Adrenal gland (tissue), 12 donors: Measurements from ENCODE around the gene HMGXB3. TPM values are rescaled to one million over a fixed set of nuclear protein-coding genes. Genes with fewer than 3 reads are reported as not detected.

ENCODE experiments used
- DNase-seq, 7 donors: peaks; one replicate each; pipeline ENCODE4 v3.0.0-alpha.2; 2019 to 2020
- H3K27ac ChIP-seq, 5 donors: fragments of 200-600 bp; sonication (generic) in 4 of 5; 1 replicate in 3 of 5; 2 replicates in 2 of 5; pipeline versions ENCODE4 v1.5.1 to v1.8.0; 2016 to 2020; ENCODE audit warnings: mild to moderate bottlenecking in 1 of 5
- H3K27me3 ChIP-seq: fragments of 200-600 bp; 2 replicates; pipeline ENCODE4 v1.8.0; 2021
- H3K36me3 ChIP-seq, 2 donors: fragments of 200-600 bp; replicated peaks in 1 of 2; 1 replicate in 1 of 2; 2 replicates in 1 of 2; pipeline versions ENCODE4 v1.5.1 to v1.8.0; 2018 to 2022
- H3K4me1 ChIP-seq, 2 donors: fragments of 200-600 bp; replicated peaks in 1 of 2; 1 replicate in 1 of 2; 2 replicates in 1 of 2; pipeline versions ENCODE4 v1.5.1 to v1.8.0; 2018 to 2021
- H3K4me3 ChIP-seq, 4 donors: fragments of 200-600 bp; sonication (generic) in 3 of 4; one replicate each; pipeline ENCODE4 v1.5.1; 2016 to 2018
- H3K9me3 ChIP-seq, 3 donors: fragments of 200-600 bp; sonication (generic) in 1 of 3; replicated peaks in 1 of 3; 1 replicate in 2 of 3; 2 replicates in 1 of 3; pipeline versions ENCODE4 v1.5.1 to v1.8.0; 2016 to 2021
- CTCF ChIP-seq, 6 experiments: fragments of 450-650 bp in 4 of 6; fragments of 200-600 bp in 2 of 6; sonication (generic) in 1 of 6; IDR thresholded peaks; 1 replicate in 5 of 6; 2 replicates in 1 of 6; pipeline versions ENCODE4 v1.5.1 to v1.8.0; 2016 to 2021; ENCODE audit warnings: antibody characterized with exemption in 6 of 6, mild to moderate bottlenecking in 2 of 6, moderate library complexity in 1 of 6
- POLR2A ChIP-seq, 2 donors: fragments of 450-650 bp; IDR thresholded peaks; one replicate each; pipeline ENCODE4 v1.6.1; 2017; ENCODE audit warnings: antibody characterized with exemption in 2 of 2, mild to moderate bottlenecking in 2 of 2, moderate library complexity in 1 of 2
- WGBS, 4 donors: extraction: QIAGEN DNeasy Blood & Tissue Kit in 2 of 4; methylation state at CpG; one replicate each; pipeline versions ENCODE4 v1.1.5 to v1.1.7; 2013 to 2017; 5-methylcytosine and 5-hydroxymethylcytosine counted together
- intact Hi-C, 2 donors: fragments of 100-400 bp; cut with DNase I; formaldehyde crosslinking; loops; one replicate each; pipeline versions ENCODE4 v1.14.1 to v1.15.0; 2022 to 2023
- polyA plus RNA-seq, 3 donors: library from polyadenylated mRNA; stranded (reverse); fragments of 200-250 nt in 2 of 3; fragments of 350-450 nt in 1 of 3; fragmentation: Illumina TruSeq in 1 of 3; extraction: RNeasy Lipid Tissue Mini Kit (QIAGEN cat#74804) in 1 of 3; gene quantifications; one replicate each; pipeline ENCODE4 v1.2.3, GENCODE V29; 2013 to 2014
- small RNA-seq, 2 donors: library from RNA; depleted of rRNA; stranded (forward); fragments of <200 nt; gene quantifications; one replicate each; pipeline ENCODE3, GENCODE V24; 2016
- total RNA-seq, 9 donors: library from RNA; depleted of rRNA in 4 of 9; stranded (reverse); fragments of >200 nt in 4 of 9; fragments of 120-200 nt in 1 of 9; fragmentation: NEBNext Ultra II Directional in 1 of 9; extraction: Animal tissue kit (Norgen Biotek cat#: 25700) in 1 of 9; gene quantifications; one replicate each; pipeline versions ENCODE4 v1.1.0 to v1.2.4, GENCODE V29; 2013 to 2023
- donor health status: healthy with polysubstance abuse.
- donor health status: Bipolar disorder and iron deficiency.
- donor health status: DM: yes; HTN: yes; CAD: no.
- donor health status: DM: no; HTN: no; CAD: no.
- donor health status: DM: no; HTN: no; CAD: no.
- donor health status: DM: yes; HTN: yes; CAD: no.

HMGXB3 gene
- total and polyA plus RNA-seq, 12 donors = 22.8 to 56.5 (median 36.1) TPM

DNA sequence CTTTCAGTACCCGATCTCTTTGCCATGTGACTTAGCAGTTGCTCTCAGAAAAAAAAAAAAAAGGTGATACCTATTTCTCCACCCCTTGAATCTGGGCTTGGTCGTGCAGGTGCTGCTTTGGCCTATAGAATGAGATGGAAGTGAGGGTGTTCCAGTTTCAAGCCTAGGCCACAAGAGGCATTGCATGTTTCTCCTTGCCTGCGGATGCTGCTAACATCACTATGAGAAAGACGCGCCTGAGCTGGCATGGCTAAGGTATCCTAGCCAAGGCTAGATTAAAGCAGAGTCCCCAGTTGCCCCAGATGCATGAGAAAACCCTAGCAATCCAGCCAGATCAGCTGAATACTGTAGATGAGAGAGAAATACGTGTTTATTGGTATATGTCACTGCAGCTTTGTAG is 100.5 kb downstream of the HMGXB3 start:
- 75 to 91% (median 83%) methylated on average over 6 of the region's 6 CpGs for WGBS, 4 donors
- peak in 1 of 7 donors; percentile 13 for DNase-seq

More for the DNA sequence above, 100.5 kb downstream of the HMGXB3 start:
- no peaks in the 10 kb centered on the region for H3K4me1 ChIP-seq
- H3K36me3 ChIP-seq = no peaks in the 10 kb centered on the region
- H3K9me3 ChIP-seq = no peaks in the 10 kb centered on the region
- H3K27me3 ChIP-seq = no peaks in the 10 kb centered on the region
- intact Hi-C loops = no loop called here
- TF ChIP-seq CTCF (IDR thresholded peaks at IDR 0.05) = no peak
- TF ChIP-seq POLR2A (IDR thresholded peaks at IDR 0.05) = no peak
- no peak overlapping the region for H3K27ac ChIP-seq
- no peak overlapping the region for H3K4me3 ChIP-seq

Small RNA genes lying within 50 kb of the gene (small RNA-seq; reads per million reads assigned to genes)
- gene RF00019 = 0 reads per million in 2 donors

Other genes with a start within 250 kb of the HMGXB3 start
- gene PDE6A, start 55.9 kb upstream of the HMGXB3 start, total RNA-seq = 1 to 10 TPM in 2 of 9 donors, under 1 TPM in 7; 0.14 to 1.6 (median 0.80) TPM
- 1 to 10 TPM in 1 of 3 donors, under 1 TPM in 2; 0.81 to 1.5 (median 0.97) TPM for gene PDE6A, start 55.9 kb upstream of the HMGXB3 start, polyA plus RNA-seq
- 100 to 1,000 TPM in 2 of 9 donors, 10 to 100 TPM in 7; 28.3 to 228 (median 50.9) TPM for gene SLC26A2, start 40.0 kb upstream of the HMGXB3 start, total RNA-seq
- gene SLC26A2, start 40.0 kb upstream of the HMGXB3 start, polyA plus RNA-seq = 100 to 1,000 TPM in 1 of 3 donors, 10 to 100 TPM in 1, 1 to 10 TPM in 1; 7.2 to 124 (median 13.4) TPM
- 1 to 10 TPM; 5.4 to 9.9 (median 7.9) TPM for gene TIGD6, start 85 bp upstream of the HMGXB3 start, total RNA-seq
- 10 to 100 TPM in 1 of 3 donors, 1 to 10 TPM in 2; 7.4 to 10.5 (median 8.5) TPM for gene TIGD6, start 85 bp upstream of the HMGXB3 start, polyA plus RNA-seq
- gene CSF1R, start 85.8 kb downstream of the HMGXB3 start, total RNA-seq = 100 to 1,000 TPM in 2 of 9 donors, 10 to 100 TPM in 6, 1 to 10 TPM in 1; 4.6 to 165 (median 92.4) TPM
- gene CSF1R, start 85.8 kb downstream of the HMGXB3 start, polyA plus RNA-seq = 10 to 100 TPM; 17.9 to 20.0 (median 19.0) TPM
- 100 to 1,000 TPM in 1 of 9 donors, 10 to 100 TPM in 8; 34.3 to 188 (median 77.6) TPM for gene PDGFRB, start 155.1 kb downstream of the HMGXB3 start, total RNA-seq
- gene PDGFRB, start 155.1 kb downstream of the HMGXB3 start, polyA plus RNA-seq = 10 to 100 TPM; 21.3 to 55.7 (median 37.2) TPM
- under 1 TPM in 3 of 9 donors, not detected in 6; 0.11 to 0.32 (median 0.23) TPM for gene CDX1, start 166.0 kb downstream of the HMGXB3 start, total RNA-seq
- under 1 TPM in 2 of 3 donors, not detected in 1; 0.17 to 0.24 TPM for gene CDX1, start 166.0 kb downstream of the HMGXB3 start, polyA plus RNA-seq
- not detected for gene SLC6A7, start 189.3 kb downstream of the HMGXB3 start, total RNA-seq
- gene SLC6A7, start 189.3 kb downstream of the HMGXB3 start, polyA plus RNA-seq = not detected